ENCODE measurements around the gene MSH6. TPM values are rescaled to one million over a fixed set of nuclear protein-coding genes. Genes with fewer than 3 reads are reported as not detected.

Gene MSH6
- total and polyA plus RNA-seq, 2 of the 13 experiments (the other 11 are each of a cell fraction or from before 2014, with no cell fraction given): 20.8 to 113 TPM

GRCh38 chr2:47767880-47768609 is 14.9 kb upstream of the MSH6 start (continued):
- TF ChIP-seq ZNF550 (CRISPR knock-in tag; IDR thresholded peaks at IDR 0.05; ENCODE audit: borderline replicate concordance) (no peak), HES4 (CRISPR knock-in tag; IDR thresholded peaks at IDR 0.05; ENCODE audit: borderline replicate concordance) (no peak), KDM5B (CRISPR knock-in tag; IDR thresholded peaks at IDR 0.05; ENCODE audit: borderline replicate concordance) (peak; percentile 57; the same call in 1 of the 2 replicates), SMC3 (IDR thresholded peaks at IDR 0.05; ENCODE audit: low read length) (peak; percentile 51; the same call in 1 of the 2 replicates), ZBTB21 (CRISPR knock-in tag; IDR thresholded peaks at IDR 0.05) (no peak), RFXAP (CRISPR knock-in tag; IDR thresholded peaks at IDR 0.05; ENCODE audit: borderline replicate concordance) (peak; percentile 64; the same call in 1 of the 2 replicates)
- TF ChIP-seq, protein P1, sequence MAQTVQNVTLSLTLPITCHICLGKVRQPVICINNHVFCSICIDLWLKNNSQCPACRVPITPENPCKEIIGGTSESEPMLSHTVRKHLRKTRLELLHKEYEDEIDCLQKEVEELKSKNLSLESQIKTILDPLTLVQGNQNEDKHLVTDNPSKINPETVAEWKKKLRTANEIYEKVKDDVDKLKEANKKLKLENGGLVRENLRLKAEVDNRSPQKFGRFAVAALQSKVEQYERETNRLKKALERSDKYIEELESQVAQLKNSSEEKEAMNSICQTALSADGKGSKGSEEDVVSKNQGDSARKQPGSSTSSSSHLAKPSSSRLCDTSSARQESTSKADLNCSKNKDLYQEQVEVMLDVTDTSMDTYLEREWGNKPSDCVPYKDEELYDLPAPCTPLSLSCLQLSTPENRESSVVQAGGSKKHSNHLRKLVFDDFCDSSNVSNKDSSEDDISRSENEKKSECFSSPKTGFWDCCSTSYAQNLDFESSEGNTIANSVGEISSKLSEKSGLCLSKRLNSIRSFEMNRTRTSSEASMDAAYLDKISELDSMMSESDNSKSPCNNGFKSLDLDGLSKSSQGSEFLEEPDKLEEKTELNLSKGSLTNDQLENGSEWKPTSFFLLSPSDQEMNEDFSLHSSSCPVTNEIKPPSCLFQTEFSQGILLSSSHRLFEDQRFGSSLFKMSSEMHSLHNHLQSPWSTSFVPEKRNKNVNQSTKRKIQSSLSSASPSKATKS (CRISPR knock-in tag; IDR thresholded peaks at IDR 0.05): no peak

- in situ Hi-C loops (cut with HindIII; ENCODE audit: extremely low pct_ligation_motif_present, low pct_unique_long_range_greater_than_20kb): loop anchor here (5.0 to 10.0 kb wide), 3 partner anchors 117 to 435 kb away; no protein-coding TSS in a partner anchor
- Histone ChIP-seq H3K36me3 (replicated peaks in 1 of 2; ENCODE audit: control insufficient read depth in 1 of 2, insufficient read depth in 2 of 2, low read length in 2 of 2) (no peaks in the 10 kb centered on the region), H3K27ac (ENCODE audit: extremely low read length, insufficient read depth, low read length) (no peak overlapping the region), H3K4me2 (ENCODE audit: low read depth, low read length) (no peak overlapping the region), H3K9me3 (ENCODE audit: low read length) (no peaks in the 10 kb centered on the region), H3K27me3 (ENCODE audit: control insufficient read depth in 1 of 2, insufficient read depth in 2 of 2, low read length in 2 of 2) (peaks cover 0 to 8% of the 10 kb centered on the region in 2 experiments; a peak in 2 of 5 replicates), H3K4me3 (replicated peaks in 1 of 3; ENCODE audit: insufficient read depth in 1 of 3, low read depth in 2 of 3, low read length in 3 of 3) (no peak overlapping the region), H3K4me1 (ENCODE audit: insufficient read depth, low read length) (peaks cover 6% of the 10 kb centered on the region; the same call in 1 of the 2 replicates), H4K20me1 (ENCODE audit: insufficient read depth, low read length) (no peaks in the 10 kb centered on the region), H3K9ac (ENCODE audit: insufficient read depth, low read depth, low read length) (no peak overlapping the region), H2AFZ (ENCODE audit: low read length) (no peak overlapping the region), H3K79me2 (ENCODE audit: insufficient read depth, low read length) (no peaks in the 10 kb centered on the region)
- no peak for ATAC-seq
- BruUV-seq (replicated peaks): no TSS peak
- intact Hi-C loops (cut with micrococcal nuclease; ENCODE audit: unreplicated experiment): loop anchor here (5.0 kb wide), 1 partner anchor 382 kb away; no protein-coding TSS in a partner anchor
- ChIA-PET CTCF (ENCODE audit: low intra/inter-chr PET ratio, low total read pairs) (no interaction called here), POLR2A (interaction anchor here (0.7 kb wide), 1 partner anchor 13 kb away, joined by 4 read pairs; the partner anchor contains the start of gene MSH6)
- TF ChIP-seq CEBPB (IDR thresholded peaks at IDR 0.05; ENCODE audit: borderline replicate concordance, low read depth, low read length) (peak; percentile 65), TSC22D2 (CRISPR knock-in tag; IDR thresholded peaks at IDR 0.05; ENCODE audit: borderline replicate concordance) (no peak), ZNF816 (CRISPR knock-in tag; IDR thresholded peaks at IDR 0.05; ENCODE audit: borderline replicate concordance) (no peak), SRSF1 (optimal IDR thresholded peaks at IDR 0.05; ENCODE audit: low read depth, low read length) (no peak), MXD4 (CRISPR knock-in tag; IDR thresholded peaks at IDR 0.05) (no peak), NFE2L2 (IDR thresholded peaks at IDR 0.05; ENCODE audit: low read length) (no peak)
- FAIRE-seq: no peak
- WGBS (ENCODE audit: low lambda C conversion rate): 61% methylated on average over 8 of the region's 9 CpGs
- no peak for DNase-seq (ENCODE audit: low spot score)
Measured at GRCh38 chr2:47769318-47769717, 13.6 kb upstream of the MSH6 start.
